Neural progenitor cell (in vitro differentiated cells): ENCODE results near the gene MAN1A2.

Experiments
- EZH2 ChIP-seq: fragments of 200-600 bp; sonication (generic); IDR thresholded peaks from 2 replicates; pipeline ENCODE4 v1.6.1; 2017; ENCODE audit warnings: antibody characterized with exemption, mild to moderate bottlenecking, moderate library complexity
- EZH2phosphoT487 ChIP-seq: fragments of 200-600 bp; sonication (generic); IDR thresholded peaks from 2 replicates; pipeline ENCODE4 v1.6.1; 2017; ENCODE audit warnings: antibody characterized with exemption
- TF ChIP-seq, protein P1 (sequence below): fragments of 200-600 bp; sonication (generic); IDR thresholded peaks from 2 replicates; pipeline ENCODE4 v1.5.1; 2017; ENCODE audit warnings: antibody characterized with exemption, mild to moderate bottlenecking

DNA sequence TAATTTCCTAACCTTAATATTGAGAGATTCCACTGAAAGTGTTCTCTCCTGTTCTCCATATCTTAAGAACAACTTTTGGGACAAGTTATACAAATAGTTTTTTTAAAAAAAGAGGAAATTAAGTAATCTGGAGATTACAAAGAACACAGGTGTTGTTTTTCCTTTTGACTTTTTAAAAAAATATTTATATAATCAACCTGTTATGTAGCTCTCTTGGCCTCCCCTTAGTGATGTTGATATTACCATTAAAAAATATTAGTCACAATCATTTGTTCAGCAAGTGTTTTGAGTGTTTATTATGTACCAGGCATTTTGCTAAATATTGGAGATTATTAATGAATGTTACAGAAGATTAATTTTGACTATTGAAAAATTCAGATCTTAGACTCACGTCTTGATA is 8.1 kb downstream of the MAN1A2 start:
- TF ChIP-seq, protein P1, sequence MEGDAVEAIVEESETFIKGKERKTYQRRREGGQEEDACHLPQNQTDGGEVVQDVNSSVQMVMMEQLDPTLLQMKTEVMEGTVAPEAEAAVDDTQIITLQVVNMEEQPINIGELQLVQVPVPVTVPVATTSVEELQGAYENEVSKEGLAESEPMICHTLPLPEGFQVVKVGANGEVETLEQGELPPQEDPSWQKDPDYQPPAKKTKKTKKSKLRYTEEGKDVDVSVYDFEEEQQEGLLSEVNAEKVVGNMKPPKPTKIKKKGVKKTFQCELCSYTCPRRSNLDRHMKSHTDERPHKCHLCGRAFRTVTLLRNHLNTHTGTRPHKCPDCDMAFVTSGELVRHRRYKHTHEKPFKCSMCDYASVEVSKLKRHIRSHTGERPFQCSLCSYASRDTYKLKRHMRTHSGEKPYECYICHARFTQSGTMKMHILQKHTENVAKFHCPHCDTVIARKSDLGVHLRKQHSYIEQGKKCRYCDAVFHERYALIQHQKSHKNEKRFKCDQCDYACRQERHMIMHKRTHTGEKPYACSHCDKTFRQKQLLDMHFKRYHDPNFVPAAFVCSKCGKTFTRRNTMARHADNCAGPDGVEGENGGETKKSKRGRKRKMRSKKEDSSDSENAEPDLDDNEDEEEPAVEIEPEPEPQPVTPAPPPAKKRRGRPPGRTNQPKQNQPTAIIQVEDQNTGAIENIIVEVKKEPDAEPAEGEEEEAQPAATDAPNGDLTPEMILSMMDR: no peak
- TF ChIP-seq EZH2 (no peak), EZH2phosphoT487 (no peak)
